PC-9 (cell line): ENCODE results near the gene OR51B5.

Source experiments
- CTCF ChIP-seq: fragments of 200-600 bp; sonication (generic); conservative IDR thresholded peaks from 2 replicates; pipeline ENCODE4 v1.6.1; 2017; ENCODE audit warnings: mixed run types, antibody characterized with exemption, mild to moderate bottlenecking, moderate library complexity
- EZH2 ChIP-seq: fragments of 200-600 bp; sonication (generic); IDR thresholded peaks from 2 replicates; pipeline ENCODE4 v1.8.0; 2017; ENCODE audit warnings: antibody characterized with exemption, low read depth

- TF ChIP-seq CTCF (no peak), EZH2 (no peak)
Observed at GRCh38 chr11:5304046-5304445, 39.3 kb downstream of the OR51B5 start.
